DND-41 (cell line): ENCODE measurements around the gene TBC1D21.

ENCODE experiments used
- CTCF ChIP-seq: IDR thresholded peaks from 2 replicates; pipeline ENCODE4 v1.5.1; 2012; ENCODE audit warnings: borderline replicate concordance, low read length, moderate library complexity, mild to moderate bottlenecking; ENCODE audit not compliant: poor library complexity, severe bottlenecking; ENCODE audit errors: extremely low read depth
- EZH2 ChIP-seq: IDR thresholded peaks from 3 replicates; pipeline ENCODE4 v1.6.1; 2012; ENCODE audit warnings: borderline replicate concordance, low read depth, mild to moderate bottlenecking, moderate library complexity, low read length, inconsistent platforms; ENCODE audit not compliant: severe bottlenecking

- TF ChIP-seq CTCF: no peak
- no peak for TF ChIP-seq EZH2
Observed at GRCh38 chr15:73836845-73837244, 36.5 kb upstream of the TBC1D21 start.
